Measurements from ENCODE around the gene CST7. TPM values are rescaled to one million over a fixed set of nuclear protein-coding genes. Genes with fewer than 3 reads are reported as not detected.
"Not testable (repeated sequence)": the region's sequence is repeated elsewhere in the genome, so short reads cannot be mapped to it uniquely, and the experiment has no call there.

CST7 gene
- total RNA-seq, 2 donors from 2014 or later, result 77.8 to 129 TPM

DNA sequence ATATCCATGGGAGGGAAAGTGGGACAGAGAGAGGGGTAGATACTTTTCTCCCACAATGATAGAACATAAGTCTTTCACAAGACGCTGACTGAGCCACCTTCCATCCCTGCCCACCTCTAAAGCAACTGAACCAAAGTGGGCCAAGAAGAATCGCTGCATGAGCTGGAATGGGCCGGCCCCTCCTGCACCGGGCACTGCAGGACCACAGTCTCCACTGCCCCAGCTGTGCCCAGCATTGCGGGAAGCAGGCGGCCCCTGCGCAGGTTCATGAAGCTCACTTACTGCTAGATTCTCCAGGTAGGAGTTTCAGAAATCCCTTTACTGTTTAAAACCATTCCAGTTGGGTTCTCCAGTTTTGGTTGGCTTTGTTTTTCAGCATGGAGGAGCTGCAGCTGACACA, 32.0 kb upstream of the CST7 start:
- H3K4me3 Mint-ChIP-seq, result no peak overlapping the region
- DNase-seq (ENCODE audit: low spot score), result no peak
- ATAC-seq, result no peak
- H3K4me1 Mint-ChIP-seq (ENCODE audit: low read depth in 2 of 2), result peaks cover 14 to 24% of the 10 kb centered on the region in 2 donors
- no peaks in the 10 kb centered on the region for H3K9me3 Mint-ChIP-seq
- peaks cover 0 to 5% of the 10 kb centered on the region in 2 donors for H3K27me3 Mint-ChIP-seq
- no peaks in the 10 kb centered on the region for H3K36me3 Mint-ChIP-seq
- no peak overlapping the region for H3K27ac Mint-ChIP-seq

DNA sequence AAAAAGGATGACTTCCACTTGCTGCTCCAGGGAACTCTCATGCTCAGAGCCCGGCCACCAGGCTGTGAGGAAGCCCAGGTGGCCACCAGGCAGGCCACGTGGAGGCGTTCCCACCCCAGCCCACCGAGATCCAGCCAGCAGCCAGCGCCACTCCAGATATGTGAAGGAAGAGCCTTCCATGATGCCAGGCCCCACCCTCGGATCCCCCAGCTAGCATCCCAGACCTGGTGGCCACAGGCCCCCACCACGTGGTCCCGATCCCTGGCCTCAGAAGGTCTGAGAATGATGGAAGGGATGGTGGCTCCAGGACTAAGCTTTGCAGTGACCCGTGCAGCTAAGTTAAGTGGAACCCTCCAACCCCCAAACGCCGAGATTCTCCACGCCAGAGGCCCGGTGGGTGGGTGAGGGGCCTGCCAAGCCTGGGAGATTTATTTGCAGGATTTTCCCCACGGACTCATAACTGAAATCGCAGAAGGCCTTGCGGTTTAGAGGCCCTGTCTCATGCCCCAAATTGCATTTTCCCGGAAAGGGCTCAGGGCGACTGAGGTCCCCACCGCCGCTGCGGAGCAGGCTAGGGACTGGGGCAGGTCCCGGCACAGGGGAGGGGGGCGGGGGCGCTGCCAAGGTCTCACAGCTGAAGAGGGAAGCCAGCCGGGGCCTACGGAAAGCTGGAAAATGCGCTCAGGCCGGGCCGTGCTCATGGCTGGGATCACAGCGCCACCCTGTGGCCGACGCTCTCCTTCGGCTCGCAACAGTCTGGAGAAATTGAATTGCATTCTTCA, 31.1 kb upstream of the CST7 start:
- peak; percentile 79 to 88 for ATAC-seq

DNA sequence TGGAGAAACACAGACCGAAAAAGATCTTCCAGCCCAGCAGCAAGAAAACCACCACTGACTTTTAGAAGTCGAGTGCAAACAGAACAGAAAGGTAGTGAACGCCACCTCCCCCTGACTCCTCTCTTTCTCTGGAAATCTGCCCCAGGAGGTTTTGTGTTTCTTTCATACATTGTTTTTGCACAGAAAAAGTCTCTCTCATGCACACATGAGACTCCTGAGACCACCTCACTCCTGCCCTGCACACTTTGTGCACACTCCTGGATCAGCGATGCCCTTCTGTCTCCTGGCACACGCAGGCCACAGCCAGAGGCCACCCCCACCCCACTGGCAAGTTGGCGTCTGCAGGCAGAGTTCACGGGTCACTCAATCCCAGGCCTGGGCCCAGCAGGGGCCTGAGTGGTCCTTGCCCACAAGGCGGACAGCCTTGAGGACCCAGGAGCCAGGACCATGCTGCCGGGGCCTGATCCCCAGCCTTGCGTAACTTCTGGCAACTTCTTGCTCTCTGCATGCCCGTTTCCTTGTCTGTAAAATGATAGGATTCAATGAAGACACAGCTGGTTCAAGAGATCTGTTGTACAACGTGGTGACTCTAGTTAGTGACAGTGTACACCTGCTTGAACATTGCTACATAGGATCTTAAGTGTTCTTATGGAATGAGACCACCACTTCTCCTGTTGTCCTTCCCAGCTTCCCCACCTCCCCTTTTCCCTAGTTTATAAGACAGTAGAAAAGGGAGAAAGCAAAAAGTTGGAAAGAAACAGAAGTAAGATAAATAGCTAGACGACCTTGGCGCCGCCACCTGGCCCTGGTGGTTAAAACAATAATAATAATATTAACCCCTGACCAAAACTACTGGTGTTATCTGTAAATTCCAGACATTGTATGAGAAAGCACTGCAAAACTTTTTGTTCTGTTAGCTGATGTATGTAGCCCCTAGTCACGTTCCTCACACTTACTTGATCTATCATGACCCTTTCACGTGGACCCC, 30.2 kb upstream of the CST7 start:
- Mint-ChIP-seq H3K27ac (peak overlapping the region; percentile 47 to 55), H3K4me1 (ENCODE audit: low read depth in 2 of 2) (peaks cover 14 to 24% of the 10 kb centered on the region in 2 donors), H3K36me3 (peaks cover 6% of the 10 kb centered on the region), H3K9me3 (no peaks in the 10 kb centered on the region), H3K4me3 (peak overlapping the region; percentile 61), H3K27me3 (peaks cover 0 to 5% of the 10 kb centered on the region in 2 donors)
- no peak for ATAC-seq
- DNase-seq (ENCODE audit: low spot score), result no peak

More for the DNA sequence above, 31.1 kb upstream of the CST7 start:
- Mint-ChIP-seq H3K36me3 (peaks cover 5% of the 10 kb centered on the region), H3K4me3 (peak overlapping the region; percentile 61), H3K9me3 (no peaks in the 10 kb centered on the region), H3K27ac (peak overlapping the region in 1 of 2 donors; percentile 47), H3K27me3 (peaks cover 0 to 5% of the 10 kb centered on the region in 2 donors), H3K4me1 (ENCODE audit: low read depth in 2 of 2) (peaks cover 14 to 24% of the 10 kb centered on the region in 2 donors)
- peak; percentile 75 for DNase-seq (ENCODE audit: low spot score)

DNA sequence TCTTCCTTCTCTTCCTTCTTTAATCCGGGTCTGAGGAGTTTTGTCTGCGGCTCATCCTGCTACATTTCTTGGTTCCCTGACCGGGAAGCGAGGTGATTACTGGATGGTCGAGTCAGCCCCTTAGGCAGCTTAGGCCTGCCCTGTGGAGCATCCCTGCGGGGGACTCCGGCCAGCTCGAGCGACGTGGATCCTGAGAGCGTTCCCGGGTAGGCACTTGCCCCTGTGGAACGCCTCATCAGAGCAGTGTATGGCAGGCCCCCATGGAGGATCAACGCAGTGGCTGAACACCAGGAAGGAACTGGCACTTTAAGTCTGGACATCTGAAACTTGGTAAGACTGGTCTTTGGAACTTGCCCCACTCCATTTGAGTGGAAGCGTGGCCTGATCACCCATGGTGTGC, 29.4 kb upstream of the CST7 start:
- H3K9me3 Mint-ChIP-seq; DNase-seq (ENCODE audit: low spot score); H3K36me3 Mint-ChIP-seq; ATAC-seq; H3K27me3 Mint-ChIP-seq: not testable (repeated sequence)
- Mint-ChIP-seq H3K4me3 (peak overlapping the region; percentile 32), H3K27ac (peak overlapping the region; percentile 47 to 55), H3K4me1 (ENCODE audit: low read depth in 2 of 2) (peaks cover 14 to 24% of the 10 kb centered on the region in 2 donors)

DNA sequence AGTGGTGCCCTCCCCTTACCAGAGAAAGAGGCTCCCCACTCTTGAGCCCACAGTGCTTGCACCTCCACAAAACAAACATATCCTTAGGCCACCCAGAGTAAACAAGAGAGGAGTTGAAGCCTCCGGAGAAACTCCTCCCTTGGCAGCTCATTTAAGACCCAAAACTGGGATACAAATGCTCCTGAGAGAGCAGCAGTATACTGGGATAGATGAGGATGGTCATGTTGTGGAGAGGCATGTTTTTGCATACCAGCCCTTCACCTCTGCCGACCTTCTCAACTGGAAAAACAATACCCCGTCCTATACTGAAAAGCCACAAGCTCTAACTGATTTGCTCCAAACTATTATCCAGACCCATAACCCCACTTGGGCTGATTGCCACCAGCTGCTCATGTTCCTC, 28.4 kb upstream of the CST7 start:
- not testable (repeated sequence) for ATAC-seq; H3K27me3 Mint-ChIP-seq; H3K36me3 Mint-ChIP-seq; H3K9me3 Mint-ChIP-seq; DNase-seq (ENCODE audit: low spot score); H3K4me3 Mint-ChIP-seq
- Mint-ChIP-seq H3K4me1 (ENCODE audit: low read depth in 2 of 2) (peaks cover 14 to 24% of the 10 kb centered on the region in 2 donors), H3K27ac (peak overlapping the region in 1 of 2 donors; percentile 47)

DNA sequence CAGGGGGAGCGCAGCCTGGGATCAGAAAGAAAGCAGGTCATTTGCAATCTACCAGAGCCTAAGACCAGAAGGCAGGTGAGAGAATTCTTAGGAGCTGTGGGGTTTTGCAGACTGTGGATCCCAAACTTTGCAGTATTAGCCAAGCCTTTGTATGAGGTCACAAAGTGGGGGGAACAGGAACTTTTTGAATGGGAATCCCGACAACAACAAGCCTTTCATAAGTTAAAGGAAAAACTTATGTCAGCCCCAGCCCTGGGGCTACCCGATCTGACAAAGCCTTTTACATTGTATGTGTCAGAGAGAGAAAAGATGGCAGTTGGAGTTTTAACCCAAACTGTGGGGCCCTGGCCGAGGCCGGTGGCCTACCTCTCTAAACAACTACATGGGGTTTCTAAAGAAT, 19.8 kb upstream of the CST7 start:
- H3K27ac Mint-ChIP-seq, result peak overlapping the region; percentile 94 to 96
- not testable (repeated sequence) for ATAC-seq

DNA sequence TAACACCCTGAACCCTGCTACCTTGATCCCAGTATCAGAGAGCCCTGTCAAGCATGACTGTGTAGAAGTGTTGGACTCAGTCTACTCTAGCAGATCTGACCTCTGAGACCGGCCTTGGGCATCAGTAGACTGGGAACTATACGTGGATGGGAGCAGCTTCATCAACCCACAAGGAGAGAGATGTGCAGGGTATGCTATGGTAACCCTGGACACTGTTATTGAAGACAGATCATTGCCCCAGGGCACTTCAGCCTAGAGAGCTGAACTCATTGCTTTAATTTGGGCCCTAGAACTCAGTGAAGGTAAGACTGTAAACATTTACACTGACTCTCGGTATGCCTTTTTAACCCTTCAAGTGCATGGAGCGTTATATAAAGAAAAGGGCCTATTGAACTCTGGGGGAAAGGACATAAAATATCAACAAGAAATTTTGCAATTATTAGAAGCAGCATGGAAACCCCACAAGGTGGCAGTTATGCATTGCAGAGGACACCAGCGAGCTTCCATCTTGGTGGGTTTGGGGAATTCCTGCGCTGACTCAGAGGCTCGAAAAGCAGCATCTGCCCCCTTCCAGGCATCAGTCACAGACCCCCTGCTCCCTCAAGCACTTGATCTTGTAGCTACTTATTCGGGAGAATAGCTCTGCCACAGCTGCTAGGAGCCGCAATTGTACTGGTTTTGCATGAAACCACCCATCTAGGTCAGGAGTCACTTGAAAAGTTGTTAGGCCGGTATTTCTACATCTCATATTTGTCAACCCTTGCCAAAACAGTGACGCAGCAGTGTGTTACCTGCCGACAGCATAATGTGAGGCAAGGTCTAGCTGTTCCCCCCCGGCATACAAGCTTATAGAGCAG, 19.0 kb upstream of the CST7 start:
- peak overlapping the region; percentile 76 for H3K4me3 Mint-ChIP-seq
- not testable (repeated sequence) for H3K36me3 Mint-ChIP-seq, H3K27me3 Mint-ChIP-seq, H3K9me3 Mint-ChIP-seq
- DNase-seq (ENCODE audit: low spot score) (peak; percentile 82), ATAC-seq (peak; percentile 64 to 70)
- H3K27ac Mint-ChIP-seq, result peak overlapping the region; percentile 94 to 96
- peaks cover 36% of the 10 kb centered on the region in 2 donors for H3K4me1 Mint-ChIP-seq (ENCODE audit: low read depth in 2 of 2)

More for the DNA sequence above, 19.8 kb upstream of the CST7 start:
- H3K4me3 Mint-ChIP-seq; H3K9me3 Mint-ChIP-seq; H3K36me3 Mint-ChIP-seq; DNase-seq (ENCODE audit: low spot score); H3K27me3 Mint-ChIP-seq: not testable (repeated sequence)
- H3K4me1 Mint-ChIP-seq (ENCODE audit: low read depth in 2 of 2), result peaks cover 32 to 36% of the 10 kb centered on the region in 2 donors

DNA sequence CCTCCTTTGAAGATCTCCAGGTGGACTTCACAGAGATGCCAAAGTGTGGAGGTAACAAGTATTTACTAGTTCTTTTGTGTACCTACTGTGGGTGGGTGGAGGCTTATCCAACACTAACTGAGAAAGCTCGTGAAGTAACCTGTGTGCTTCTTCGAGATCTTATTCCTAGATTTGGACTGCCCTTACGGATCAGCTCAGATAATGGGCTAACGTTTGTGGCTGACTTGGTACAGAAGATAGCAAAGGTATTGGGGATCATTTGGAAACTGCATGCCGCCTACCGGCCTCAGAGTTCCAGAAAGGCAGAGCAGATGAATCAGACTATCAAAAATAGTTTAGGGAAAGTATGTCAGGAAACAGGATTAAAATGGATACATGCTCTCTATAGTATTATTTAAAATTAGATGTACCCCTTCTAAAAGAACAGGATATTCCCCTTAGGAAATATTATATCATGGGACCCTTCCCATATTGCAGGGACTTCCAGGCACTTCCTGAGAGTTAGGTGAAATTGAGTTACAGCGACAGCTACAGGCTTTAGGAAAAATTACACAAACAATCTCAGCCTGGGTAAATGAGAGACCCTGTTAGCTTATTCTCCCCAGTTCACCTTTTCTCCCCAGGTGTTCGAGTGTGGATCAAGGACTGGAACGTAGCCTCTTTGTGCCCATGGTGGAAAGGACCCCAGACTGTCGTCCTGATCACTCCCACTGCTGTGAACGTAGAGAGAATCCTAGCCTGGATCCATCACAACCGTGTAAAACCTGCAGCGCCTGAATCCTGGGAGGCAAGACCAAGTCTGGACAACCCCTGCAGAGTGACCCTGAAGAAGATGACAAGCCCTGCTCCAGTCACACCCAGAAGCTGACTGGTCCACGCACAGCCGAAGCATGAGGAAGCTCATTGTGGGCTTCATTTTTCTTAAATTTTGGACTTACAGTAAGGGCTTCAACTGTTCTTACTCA, 18.1 kb upstream of the CST7 start:
- not testable (repeated sequence) for H3K36me3 Mint-ChIP-seq; ATAC-seq; H3K27me3 Mint-ChIP-seq; DNase-seq (ENCODE audit: low spot score); H3K9me3 Mint-ChIP-seq
- H3K27ac Mint-ChIP-seq, result peak overlapping the region; percentile 94 to 96
- H3K4me3 Mint-ChIP-seq, result peak overlapping the region; percentile 76
- peaks cover 37 to 41% of the 10 kb centered on the region in 2 donors for H3K4me1 Mint-ChIP-seq (ENCODE audit: low read depth in 2 of 2)

DNA sequence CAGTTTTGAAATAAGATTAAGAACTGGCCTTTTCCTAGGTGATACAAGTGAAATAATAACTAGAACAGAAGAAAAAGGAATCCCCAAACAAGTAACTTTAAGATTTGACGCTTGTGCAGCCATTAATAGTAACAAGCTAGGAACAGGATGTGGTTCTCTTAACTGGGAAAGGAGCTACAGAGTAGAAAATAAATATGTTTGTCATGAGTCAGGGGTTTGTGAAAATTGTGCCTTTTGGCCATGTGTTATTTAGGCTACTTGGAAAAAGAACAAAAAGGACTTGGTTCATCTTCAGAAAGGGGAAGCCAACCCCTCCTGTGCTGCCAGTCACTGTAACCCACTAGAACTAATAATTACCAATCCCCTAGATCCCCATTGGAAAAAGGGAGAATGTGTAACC, 17.2 kb upstream of the CST7 start:
- H3K27me3 Mint-ChIP-seq, result not testable (repeated sequence)
- peaks cover 41 to 49% of the 10 kb centered on the region in 2 donors for H3K4me1 Mint-ChIP-seq (ENCODE audit: low read depth in 2 of 2)

DNA sequence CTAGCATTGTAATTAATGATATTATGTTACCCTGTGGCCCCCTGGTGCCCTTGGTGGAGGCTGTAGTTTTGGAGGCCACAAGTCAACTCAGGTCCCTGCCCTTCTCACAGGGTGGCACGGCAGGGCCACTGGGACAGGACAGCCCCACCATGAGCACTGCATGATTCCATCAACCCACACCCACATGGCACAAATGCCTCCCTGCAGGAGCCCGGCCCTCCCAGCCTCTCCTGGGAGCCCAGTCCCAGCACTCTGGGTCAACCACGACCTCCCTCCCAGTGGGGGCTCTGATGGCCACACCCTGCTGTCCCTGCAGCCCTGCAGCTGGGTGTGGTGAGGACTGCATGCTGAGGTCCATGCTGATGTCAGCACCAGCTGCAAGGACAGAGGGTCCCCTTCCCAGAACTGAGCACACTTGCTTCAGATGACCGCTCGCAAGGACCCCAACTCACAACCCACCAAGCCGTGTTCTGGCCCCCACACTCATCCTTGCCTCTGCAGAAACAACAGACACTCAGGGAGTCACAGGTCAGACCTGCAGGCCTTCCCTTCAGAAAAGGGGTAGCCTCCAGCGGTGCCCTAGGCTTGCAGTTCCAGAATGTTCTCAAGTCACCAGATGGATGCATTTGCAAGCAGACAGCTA, 15.7 kb upstream of the CST7 start:
- Mint-ChIP-seq H3K27ac (peak overlapping the region; percentile 94 to 96), H3K9me3 (peaks cover 5% of the 10 kb centered on the region), H3K4me3 (no peak overlapping the region), H3K36me3 (peaks cover 4% of the 10 kb centered on the region), H3K4me1 (ENCODE audit: low read depth in 2 of 2) (peaks cover 49 to 62% of the 10 kb centered on the region in 2 donors), H3K27me3 (no peaks in the 10 kb centered on the region)
- DNase-seq (ENCODE audit: low spot score), result no peak
- no peak for ATAC-seq

More for the DNA sequence above, 17.2 kb upstream of the CST7 start:
- DNase-seq (ENCODE audit: low spot score); H3K9me3 Mint-ChIP-seq; H3K36me3 Mint-ChIP-seq; ATAC-seq: not testable (repeated sequence)
- Mint-ChIP-seq H3K27ac (peak overlapping the region; percentile 94 to 96), H3K4me3 (peak overlapping the region; percentile 76)

DNA sequence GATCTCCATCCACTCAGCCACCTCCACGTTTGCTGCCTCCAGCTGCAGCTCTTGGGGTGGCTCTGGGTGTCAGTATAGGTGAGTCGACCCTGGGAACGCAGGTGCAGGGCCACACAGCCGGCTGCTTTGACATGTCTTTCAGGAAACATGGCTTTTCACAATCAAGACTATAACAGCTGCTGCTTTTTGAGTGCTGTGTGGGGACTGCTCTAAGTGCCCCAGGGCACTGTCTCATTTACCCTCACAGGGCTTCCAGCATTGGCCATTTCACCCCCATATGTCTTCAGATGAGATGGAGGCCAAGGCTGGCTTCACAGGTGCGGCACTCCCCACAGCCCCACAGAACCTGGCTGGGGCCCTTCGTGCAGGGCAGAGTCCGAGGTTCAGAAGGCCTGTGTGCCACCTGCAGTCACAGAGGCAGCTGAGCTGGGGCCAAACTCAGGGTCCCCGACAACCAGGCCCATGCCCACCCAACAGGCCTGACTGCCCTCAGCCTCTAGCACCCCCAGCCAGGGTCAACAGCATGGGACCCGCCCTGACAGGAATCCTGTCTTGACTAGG, 14.9 kb upstream of the CST7 start:
- ATAC-seq, result no peak
- peak overlapping the region in 1 of 2 donors; percentile 96 for H3K27ac Mint-ChIP-seq
- H3K4me3 Mint-ChIP-seq, result no peak overlapping the region
- DNase-seq (ENCODE audit: low spot score), result no peak
- no peaks in the 10 kb centered on the region for H3K27me3 Mint-ChIP-seq
- H3K4me1 Mint-ChIP-seq (ENCODE audit: low read depth in 2 of 2), result peaks cover 49 to 63% of the 10 kb centered on the region in 2 donors
- peaks cover 4% of the 10 kb centered on the region for H3K36me3 Mint-ChIP-seq
- peaks cover 5% of the 10 kb centered on the region for H3K9me3 Mint-ChIP-seq

All from natural killer cell treated with Interleukin-12 subunit alpha and Interleukin-12 subunit beta and Interleukin-15 and Interleukin-18, amount 100 ng/mL, for 72 hours (primary cell).